ENCODE results near the gene CSH2.

Gene CSH2

DNA sequence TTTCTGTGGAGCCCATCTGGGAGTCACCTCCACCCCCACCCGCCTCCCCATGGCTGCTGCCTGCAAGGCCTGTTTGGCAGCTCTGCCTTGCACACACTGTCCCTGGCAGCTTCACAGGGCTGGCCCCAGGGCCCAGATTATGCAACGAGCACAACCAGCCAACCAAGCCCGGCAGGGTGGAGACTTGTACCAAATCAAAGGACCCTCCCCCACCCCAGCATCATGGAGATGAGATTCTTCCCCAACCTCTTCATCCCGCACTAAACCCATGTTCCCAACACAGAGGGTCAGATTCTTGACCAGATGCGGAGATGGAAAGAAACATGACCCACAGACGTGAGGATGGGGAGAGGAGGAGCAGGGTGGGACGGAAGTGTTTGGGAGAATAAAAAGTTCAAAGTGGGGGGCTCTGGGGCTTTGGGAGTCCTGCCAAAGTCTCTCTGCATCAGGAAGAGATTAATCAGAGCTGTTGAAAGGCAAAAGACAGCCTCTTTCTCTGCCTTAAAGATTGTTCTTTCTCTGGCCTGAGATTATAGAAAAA is 34.8 kb downstream of the CSH2 start:
- H3K4me3 ChIP-seq (ENCODE audit: low read depth, low read length) = peak overlapping the region; percentile 25
- DNase-seq (ENCODE audit: low read depth) = peak; percentile 91

DNA sequence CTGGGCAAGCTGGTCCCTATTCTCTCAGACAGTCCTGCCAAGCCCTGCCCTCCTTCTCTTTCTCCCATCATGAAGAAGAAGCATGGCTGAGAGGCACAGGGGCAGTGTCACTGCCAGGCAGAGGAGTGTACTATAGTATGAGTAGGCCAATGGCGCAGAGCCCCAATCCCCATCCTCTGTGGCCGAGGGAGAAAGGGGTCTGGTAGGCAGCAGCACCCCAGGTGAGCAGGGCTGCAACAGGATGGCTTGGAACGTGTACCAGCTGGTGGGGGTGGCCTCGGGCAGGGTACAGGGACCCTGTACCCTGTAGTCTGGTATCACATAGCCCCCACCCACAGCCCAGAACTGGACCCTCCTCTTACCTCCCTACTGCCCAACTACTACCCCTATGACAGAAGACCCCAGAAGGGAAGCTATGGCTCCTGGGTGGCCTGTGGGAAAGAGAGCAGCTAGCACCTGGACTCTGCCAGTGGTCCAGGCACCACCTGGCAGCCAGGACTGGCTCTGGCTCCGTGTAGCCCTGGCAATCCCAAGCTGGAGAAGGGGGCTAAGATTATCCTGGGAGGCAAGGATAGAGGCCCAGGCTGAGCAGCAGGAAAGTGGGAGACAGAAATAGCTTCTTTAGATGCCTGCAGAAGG is 35.4 kb downstream of the CSH2 start:
- no peak overlapping the region for H3K4me3 ChIP-seq (ENCODE audit: low read depth, low read length)
- DNase-seq (ENCODE audit: low read depth) = no peak

- no peak overlapping the region for H3K4me3 ChIP-seq (ENCODE audit: low read depth, low read length)
- DNase-seq (ENCODE audit: low read depth) = no peak
Observed at GRCh38 chr17:63837480-63837879, 36.0 kb downstream of the CSH2 start.

DNA sequence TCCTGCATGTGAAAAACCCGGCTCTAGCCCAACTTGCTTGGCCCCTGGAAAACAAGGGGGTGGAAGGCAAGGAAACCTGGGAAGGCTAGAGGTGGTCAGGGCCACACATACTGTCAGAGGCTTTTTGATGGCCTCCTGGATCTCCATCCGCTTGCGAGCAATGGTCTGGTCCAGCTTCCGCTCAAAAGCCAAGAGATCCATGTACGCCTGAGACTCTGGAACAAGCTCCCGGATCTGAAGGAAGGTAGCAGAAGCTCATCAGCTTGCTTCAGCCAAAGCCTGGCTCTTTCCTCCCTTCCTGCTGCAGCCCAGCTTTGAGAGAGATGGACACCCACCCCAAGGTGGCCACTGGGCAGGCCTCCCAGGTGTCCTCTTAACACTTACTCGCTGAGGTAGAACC is 36.7 kb downstream of the CSH2 start:
- no peak overlapping the region for H3K4me3 ChIP-seq (ENCODE audit: low read depth, low read length)
- DNase-seq (ENCODE audit: low read depth) = no peak

DNA sequence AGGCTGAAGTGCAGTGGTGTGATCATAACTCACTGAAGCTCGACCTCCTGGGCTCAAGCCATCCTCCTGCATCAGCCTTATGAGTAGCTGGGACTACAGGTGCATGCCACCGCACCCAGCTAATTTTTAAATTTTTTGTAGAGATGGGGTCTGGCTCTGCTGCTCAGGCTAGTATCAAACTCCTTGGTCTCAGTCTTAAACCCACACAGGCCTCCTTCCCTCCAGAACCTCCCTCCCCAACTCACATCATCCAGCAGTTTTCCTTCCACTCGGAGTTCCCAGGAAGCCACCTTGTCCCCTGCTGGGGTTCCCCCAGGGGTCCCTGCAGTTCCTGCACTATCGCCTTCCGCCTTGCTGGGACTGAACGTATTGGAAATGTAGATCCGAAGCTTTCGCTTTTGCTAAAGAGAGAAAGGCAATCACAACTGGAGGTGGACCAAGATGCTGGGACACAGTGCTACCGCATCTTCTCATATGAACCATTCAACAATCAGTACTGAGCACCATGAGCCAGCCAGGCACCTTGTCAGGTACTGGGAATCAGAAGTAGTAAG is 38.2 kb downstream of the CSH2 start:
- H3K4me3 ChIP-seq (ENCODE audit: low read depth, low read length) = no peak overlapping the region
- no peak for DNase-seq (ENCODE audit: low read depth)

GRCh38 chr17:63834431-63835166 is 38.9 kb downstream of the CSH2 start:
- H3K4me3 ChIP-seq (ENCODE audit: low read depth, low read length) = no peak overlapping the region
- peak; percentile 49 for DNase-seq (ENCODE audit: low read depth)

- no peak for DNase-seq (ENCODE audit: low read depth)
- no peak overlapping the region for H3K4me3 ChIP-seq (ENCODE audit: low read depth, low read length)
Observed at GRCh38 chr17:63833741-63834373, 39.6 kb downstream of the CSH2 start.

DNA sequence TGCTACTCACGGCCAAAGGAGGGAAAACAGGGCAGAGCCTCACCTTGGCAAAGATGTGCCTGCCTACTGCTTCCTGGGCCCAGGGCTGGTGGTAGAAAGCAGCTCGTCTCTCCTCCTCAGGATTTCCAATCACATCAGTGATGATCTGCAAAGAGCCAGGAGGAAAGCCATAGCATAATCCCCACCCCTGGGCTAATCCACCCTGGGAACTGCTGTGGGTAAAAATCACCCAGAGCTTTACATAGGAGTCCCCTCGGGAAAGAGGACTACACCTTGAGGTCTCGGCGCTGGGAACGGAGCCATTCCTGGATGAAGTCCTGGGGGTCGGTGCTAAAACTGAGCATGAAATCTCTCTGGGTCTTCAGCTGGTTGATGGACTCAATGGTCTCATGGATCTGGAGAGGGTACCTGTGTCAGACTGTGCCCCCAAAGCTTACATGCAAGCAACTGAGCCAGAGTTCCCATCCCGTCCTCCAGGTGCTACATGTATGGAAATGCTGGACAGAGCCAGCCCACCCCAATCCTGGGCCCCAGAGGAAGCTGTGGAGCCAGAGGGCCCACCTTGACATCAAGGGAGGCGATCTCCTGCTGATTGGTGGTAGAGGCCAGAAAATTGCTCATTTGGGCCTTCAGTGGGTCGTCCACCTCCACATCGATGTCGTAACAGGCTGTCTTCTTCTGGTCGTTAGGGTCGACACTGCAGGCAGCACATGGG is 40.3 kb downstream of the CSH2 start:
- no peak overlapping the region for H3K4me3 ChIP-seq (ENCODE audit: low read depth, low read length)
- no peak for DNase-seq (ENCODE audit: low read depth)

- DNase-seq (ENCODE audit: low read depth) = no peak
- no peak overlapping the region for H3K4me3 ChIP-seq (ENCODE audit: low read depth, low read length)
Observed at GRCh38 chr17:63832455-63832854, 41.0 kb downstream of the CSH2 start.

DNA sequence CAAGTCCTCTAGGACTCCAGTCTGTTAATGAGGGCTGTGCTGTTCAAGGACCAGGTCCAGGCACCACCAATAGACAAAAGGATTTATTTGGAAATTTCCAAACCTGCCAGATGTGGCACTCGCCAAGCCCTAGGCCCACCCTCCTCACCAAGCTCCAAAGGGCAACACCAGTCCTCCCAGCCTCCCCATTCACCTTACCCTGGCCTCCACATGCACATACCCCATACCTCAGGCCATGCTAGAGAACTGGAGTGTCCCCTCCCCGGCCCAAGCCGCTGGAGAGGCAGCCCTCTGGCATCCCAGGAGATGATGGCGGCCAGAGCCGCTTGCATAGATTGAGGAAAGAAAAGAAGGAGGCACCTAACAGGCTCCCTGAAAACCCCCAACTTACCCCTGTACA is 41.5 kb downstream of the CSH2 start:
- H3K4me3 ChIP-seq (ENCODE audit: low read depth, low read length) = no peak overlapping the region

DNA sequence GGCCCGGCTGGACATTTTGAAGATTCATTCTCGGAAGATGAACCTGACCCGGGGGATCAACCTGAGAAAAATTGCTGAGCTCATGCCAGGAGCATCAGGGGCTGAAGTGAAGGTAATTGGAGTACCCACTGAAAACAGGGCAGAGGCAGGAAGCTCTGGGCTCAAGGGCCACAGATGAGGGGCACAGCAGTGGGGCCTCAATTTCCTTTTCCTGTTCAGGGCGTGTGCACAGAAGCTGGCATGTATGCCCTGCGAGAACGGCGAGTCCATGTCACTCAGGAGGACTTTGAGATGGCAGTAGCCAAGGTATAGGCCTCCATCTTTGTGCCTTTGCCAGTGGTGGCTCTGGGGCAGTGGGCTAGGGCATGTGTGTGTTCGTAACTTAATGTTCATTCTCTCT is 42.0 kb downstream of the CSH2 start:
- H3K4me3 ChIP-seq (ENCODE audit: low read depth, low read length) = no peak overlapping the region

More for the DNA sequence above, 41.5 kb downstream of the CSH2 start:
- no peak for DNase-seq (ENCODE audit: low read depth)

DNA sequence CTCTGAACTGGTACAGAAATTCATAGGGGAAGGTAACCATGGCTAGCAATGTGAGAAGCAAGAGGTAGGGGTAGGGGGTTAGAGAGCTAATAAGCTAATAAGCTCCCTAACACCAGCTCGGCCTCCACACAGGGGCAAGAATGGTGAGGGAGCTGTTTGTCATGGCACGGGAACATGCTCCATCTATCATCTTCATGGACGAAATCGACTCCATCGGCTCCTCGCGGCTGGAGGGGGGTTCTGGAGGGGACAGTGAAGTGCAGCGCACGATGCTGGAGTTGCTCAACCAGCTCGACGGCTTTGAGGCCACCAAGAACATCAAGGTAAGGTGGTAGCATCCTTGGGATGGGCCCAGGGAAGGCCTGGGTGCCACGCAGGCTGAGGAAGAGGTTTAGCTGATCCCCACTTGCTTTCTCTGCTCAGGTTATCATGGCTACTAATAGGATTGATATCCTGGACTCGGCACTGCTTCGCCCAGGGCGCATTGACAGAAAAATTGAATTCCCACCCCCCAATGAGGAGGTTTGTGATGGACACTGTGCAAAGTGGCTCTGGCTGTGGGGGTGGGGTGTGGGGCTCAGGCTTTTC is 42.5 kb downstream of the CSH2 start:
- no peak for DNase-seq (ENCODE audit: low read depth)
- no peak overlapping the region for H3K4me3 ChIP-seq (ENCODE audit: low read depth, low read length)

More for the DNA sequence above, 42.0 kb downstream of the CSH2 start:
- DNase-seq (ENCODE audit: low read depth) = no peak

DNA sequence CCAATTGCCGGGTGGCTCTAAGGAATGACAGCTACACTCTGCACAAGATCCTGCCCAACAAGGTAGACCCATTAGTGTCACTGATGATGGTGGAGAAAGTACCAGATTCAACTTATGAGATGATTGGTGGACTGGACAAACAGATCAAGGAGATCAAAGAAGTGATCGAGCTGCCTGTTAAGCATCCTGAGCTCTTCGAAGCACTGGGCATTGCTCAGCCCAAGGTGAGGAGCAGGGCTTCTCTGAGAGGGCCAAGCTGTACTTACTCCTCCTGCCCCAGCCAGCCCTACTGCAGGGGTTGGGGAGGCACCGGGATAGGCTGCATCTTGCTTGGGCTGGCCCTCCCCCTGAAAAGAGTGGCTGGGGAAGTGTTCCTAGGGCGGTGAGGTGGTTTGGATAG is 43.2 kb downstream of the CSH2 start:
- no peak for DNase-seq (ENCODE audit: low read depth)
- no peak overlapping the region for H3K4me3 ChIP-seq (ENCODE audit: low read depth, low read length)

- no peak for DNase-seq (ENCODE audit: low read depth)
- no peak overlapping the region for H3K4me3 ChIP-seq (ENCODE audit: low read depth, low read length)
Observed at GRCh38 chr17:63828936-63829335, 44.5 kb downstream of the CSH2 start.

DNA sequence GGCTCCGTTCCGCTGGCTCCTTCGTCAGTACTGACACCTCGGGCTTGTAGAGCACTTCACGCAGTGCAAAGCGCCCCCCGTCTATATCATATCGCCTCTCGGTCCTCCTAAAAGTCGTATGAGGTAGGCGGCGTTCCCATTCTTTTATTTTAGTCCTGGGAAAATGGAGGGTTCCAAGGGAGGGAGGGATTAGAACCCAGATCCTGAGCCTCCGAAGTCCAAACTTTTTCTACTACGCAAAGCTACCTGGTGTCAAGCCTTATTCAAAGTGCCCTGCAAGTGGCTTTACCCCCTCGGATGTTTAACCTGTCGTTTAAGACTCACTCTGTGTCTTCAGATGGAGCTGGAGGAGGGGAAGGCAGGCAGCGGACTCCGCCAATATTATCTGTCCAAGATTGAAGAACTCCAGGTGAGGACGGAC is 45.7 kb downstream of the CSH2 start:
- no peak for DNase-seq (ENCODE audit: low read depth)
- H3K4me3 ChIP-seq (ENCODE audit: low read depth, low read length) = peak overlapping the region; percentile 79

DNA sequence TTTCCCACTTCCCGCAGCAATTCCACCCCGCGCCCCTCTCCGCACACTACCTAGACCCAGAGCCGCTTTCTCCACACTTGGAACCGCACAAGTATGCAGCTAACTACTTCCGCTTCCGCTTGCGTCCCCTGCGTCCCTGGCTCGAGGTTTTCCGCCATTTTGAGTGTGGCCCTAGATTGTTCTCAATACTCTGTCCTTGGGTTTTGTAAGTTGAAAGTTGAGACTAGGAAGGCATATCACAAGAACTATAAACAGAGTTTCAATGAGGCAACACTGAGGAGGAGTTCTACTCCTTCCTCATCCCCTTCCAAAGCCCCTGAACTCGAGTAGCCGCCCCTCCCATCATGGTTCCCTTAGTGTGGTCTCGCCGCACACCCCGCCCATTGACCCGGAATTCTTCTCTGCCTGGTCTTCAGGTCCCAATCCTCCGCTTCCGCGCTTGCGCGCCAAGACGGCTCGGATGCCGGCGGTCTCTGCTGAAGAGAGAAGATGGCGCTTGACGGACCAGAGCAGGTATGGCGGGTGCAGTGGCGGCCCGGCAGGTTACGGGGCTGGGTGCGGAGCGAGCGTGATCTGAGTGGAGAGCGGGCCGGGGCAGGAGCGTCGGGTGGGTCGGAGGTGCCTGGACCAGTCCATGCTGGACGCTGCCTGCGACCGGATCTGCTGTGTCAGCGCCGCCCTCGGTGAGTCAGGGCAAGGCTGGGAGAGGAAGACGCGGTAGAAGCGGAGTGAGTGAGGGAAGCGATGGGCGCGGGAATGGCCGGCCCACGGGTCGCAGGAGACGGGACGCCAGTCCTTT is 46.3 kb downstream of the CSH2 start, which contains the start of the genes FTSJ3 and PSMC5:
TSS of gene FTSJ3 (minus strand) at position 662 of the 799 bp plus-strand sequence. CDS start 761 bp downstream, outside the sequence.
TSS of gene PSMC5 (plus strand) at position 430 of the 799 bp plus-strand sequence. CDS start at position 490, 60 bp downstream.
- DNase-seq (ENCODE audit: low read depth) = peak; percentile 81
- H3K4me3 ChIP-seq (ENCODE audit: low read depth, low read length) = peak within 1 kb of the TSS; percentile 79

DNA sequence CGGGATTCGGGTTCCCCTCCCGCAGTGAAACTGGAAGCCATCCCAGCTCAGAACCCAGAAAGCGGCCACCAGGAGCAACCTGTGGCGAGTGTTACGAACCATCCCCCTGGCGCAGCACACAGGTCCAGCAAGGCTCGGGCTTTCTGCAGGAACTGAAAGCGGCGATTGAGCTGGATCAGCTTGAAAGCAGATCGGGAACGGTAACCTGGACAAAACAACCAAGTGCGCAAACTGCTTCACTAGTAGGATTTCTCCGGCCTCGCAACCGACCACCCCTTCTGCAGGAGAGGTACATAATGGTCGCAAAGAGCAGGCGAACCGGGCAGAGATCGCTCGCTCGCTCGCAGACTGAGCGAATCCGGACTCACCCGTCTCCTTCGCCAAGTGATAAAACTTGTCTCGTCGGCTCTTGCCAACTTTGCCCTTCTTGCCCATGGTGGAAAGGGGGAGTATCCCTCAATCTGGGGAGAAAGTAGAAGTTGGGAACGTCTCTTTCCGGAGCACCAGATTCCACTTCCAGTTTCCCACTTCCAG is 46.9 kb downstream of the CSH2 start:
- DNase-seq (ENCODE audit: low read depth) = no peak
- peak overlapping the region; percentile 79 for H3K4me3 ChIP-seq (ENCODE audit: low read depth, low read length)

DNA sequence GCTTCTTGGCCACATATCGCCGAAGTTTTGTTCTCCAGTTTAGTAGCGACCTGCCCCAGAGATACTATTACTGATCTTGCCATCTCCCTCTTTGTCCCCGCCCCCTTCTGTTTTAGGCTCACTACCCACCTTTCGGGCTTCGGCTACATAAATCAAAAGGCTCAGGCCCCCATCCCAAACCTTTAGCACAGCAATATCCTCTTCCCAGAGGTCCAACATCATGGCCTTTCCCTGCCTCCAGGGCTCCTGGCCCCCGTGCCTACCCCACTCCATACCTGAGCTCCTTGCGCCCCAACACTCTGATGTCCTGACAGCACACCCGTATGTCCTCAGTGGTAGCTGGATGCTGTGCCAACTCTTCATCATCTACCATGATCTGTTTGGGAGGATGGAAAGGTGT is 49.1 kb downstream of the CSH2 start:
- H3K4me3 ChIP-seq (ENCODE audit: low read depth, low read length) = no peak overlapping the region
- DNase-seq (ENCODE audit: low read depth) = no peak

Measured in skeletal muscle cell (primary cell).